ENCODE measurements around the gene WIPI1. TPM values are rescaled to one million over a fixed set of nuclear protein-coding genes. Genes with fewer than 3 reads are reported as not detected.

The WIPI1 gene
- total RNA-seq, 4 donors from 2014 or later, result 27.0 to 59.4 (median 43.5) TPM

GRCh38 chr17:68441070-68441770 is 16.1 kb downstream of the WIPI1 start:
- Histone ChIP-seq H3K9me3 (no peaks in the 10 kb centered on the region), H3K36me3 (peaks cover 0 to 51% (median 24%) of the 10 kb centered on the region in 4 donors), H3K4me3 (no peak overlapping the region), H3K27ac (replicated peaks in 1 of 4) (peak overlapping the region; percentile 1 to 67 (median 24)), H3K4me1 (peaks cover 56 to 65% (median 59%) of the 10 kb centered on the region in 4 donors), H3K27me3 (no peaks in the 10 kb centered on the region)
- 77% methylated on average over 14 of the region's 14 CpGs for WGBS
- TF ChIP-seq POLR2A (IDR thresholded peaks at IDR 0.05; ENCODE audit: low read depth), result no peak
- no peak for TF ChIP-seq CTCF (IDR thresholded peaks at IDR 0.05)
- TF ChIP-seq EP300 (IDR thresholded peaks at IDR 0.05), result no peak
- no peak for TF ChIP-seq POLR2AphosphoS5 (IDR thresholded peaks at IDR 0.05)
- intact Hi-C loops (cut with DNase I), result no loop called here
- no peak for DNase-seq (ENCODE audit: extremely low spot score)

DNA sequence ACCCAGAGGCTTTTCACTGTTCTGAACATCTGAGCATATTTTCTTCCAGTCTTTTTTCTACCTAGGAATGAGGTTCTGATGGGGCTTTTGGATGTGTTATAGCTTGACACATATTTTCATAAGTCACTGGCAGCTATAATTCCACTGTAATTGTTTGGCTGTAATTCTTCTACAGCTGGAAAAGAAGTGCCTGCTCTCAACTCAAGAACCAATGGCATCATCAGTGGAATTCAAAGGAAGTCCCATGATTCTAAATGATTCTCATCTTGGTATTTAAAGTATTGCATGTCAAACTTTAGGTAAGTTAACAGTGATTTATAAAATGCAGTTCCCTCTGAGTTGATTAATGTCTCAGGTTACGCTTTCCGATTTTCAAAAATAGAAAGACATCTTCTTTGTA is 16.8 kb downstream of the WIPI1 start:
- peaks cover 5 to 51% (median 23%) of the 10 kb centered on the region in 4 donors for H3K36me3 ChIP-seq
- WGBS, result 82% methylated on average over 2 of the region's 2 CpGs
- H3K4me1 ChIP-seq, result peaks cover 62 to 70% (median 63%) of the 10 kb centered on the region in 4 donors
- no peak for TF ChIP-seq POLR2A (IDR thresholded peaks at IDR 0.05; ENCODE audit: low read depth)
- no peak for TF ChIP-seq POLR2AphosphoS5 (IDR thresholded peaks at IDR 0.05)
- TF ChIP-seq EP300 (IDR thresholded peaks at IDR 0.05), result no peak
- no peak for TF ChIP-seq CTCF (IDR thresholded peaks at IDR 0.05)
- H3K9me3 ChIP-seq, result no peaks in the 10 kb centered on the region
- DNase-seq (ENCODE audit: extremely low spot score), result no peak
- H3K27ac ChIP-seq (replicated peaks in 1 of 4), result peak overlapping the region in 3 of 4 donors; percentile 12 to 67 (median 22)
- intact Hi-C loops (cut with DNase I), result no loop called here
- H3K4me3 ChIP-seq, result no peak overlapping the region
- no peaks in the 10 kb centered on the region for H3K27me3 ChIP-seq

DNA sequence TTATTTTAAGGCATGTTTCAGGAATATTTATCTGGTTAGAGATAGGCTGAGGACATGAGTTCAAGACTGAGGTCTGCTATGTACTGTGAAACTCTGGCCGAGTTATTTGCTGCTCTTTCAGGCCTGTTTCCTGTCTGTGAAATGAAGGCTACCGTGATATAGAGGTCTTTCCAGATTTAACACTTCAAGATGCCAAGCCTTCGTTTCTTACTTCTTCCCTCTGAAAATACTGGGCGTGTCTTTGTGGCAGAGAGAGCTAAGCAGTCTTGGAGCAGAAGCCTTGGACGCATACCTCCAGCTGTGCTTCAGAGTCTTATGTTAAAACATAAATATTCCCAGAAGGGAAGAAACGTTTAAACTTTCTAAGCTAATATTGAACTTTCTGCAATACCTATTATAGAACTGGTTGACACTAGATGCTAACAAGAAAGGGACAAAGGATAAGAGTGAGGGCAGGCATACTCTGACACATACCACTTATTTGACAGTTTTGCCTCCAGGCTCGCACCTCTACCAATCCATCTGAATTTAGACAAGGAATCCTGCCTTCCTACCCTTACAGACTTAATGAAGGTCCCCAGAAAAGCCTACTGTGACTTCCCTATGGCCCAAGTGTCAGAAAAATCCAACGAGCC is 17.5 kb downstream of the WIPI1 start:
- peaks cover 13 to 52% (median 27%) of the 10 kb centered on the region in 4 donors for H3K36me3 ChIP-seq
- H3K27me3 ChIP-seq, result no peaks in the 10 kb centered on the region
- H3K27ac ChIP-seq (replicated peaks in 1 of 4), result peak overlapping the region in 2 of 4 donors; percentile 12 to 67

More for the DNA sequence above, 17.5 kb downstream of the WIPI1 start:
- Histone ChIP-seq H3K4me3 (no peak overlapping the region), H3K4me1 (peaks cover 59 to 70% (median 63%) of the 10 kb centered on the region in 4 donors), H3K9me3 (no peaks in the 10 kb centered on the region)
- no peak for DNase-seq (ENCODE audit: extremely low spot score)
- intact Hi-C loops (cut with DNase I), result loop anchor here (10.0 kb wide), 1 partner anchor 175 kb away; no protein-coding TSS in a partner anchor
- WGBS, result 69% methylated on average over 8 of the region's 8 CpGs
- no peak for TF ChIP-seq POLR2AphosphoS5 (IDR thresholded peaks at IDR 0.05)
- no peak for TF ChIP-seq CTCF (IDR thresholded peaks at IDR 0.05)
- no peak for TF ChIP-seq POLR2A (IDR thresholded peaks at IDR 0.05; ENCODE audit: low read depth)
- no peak for TF ChIP-seq EP300 (IDR thresholded peaks at IDR 0.05)
